SK-N-SH (cell line): Measurements from ENCODE around the gene ITGA5.

ENCODE experiments used
- CHD2 ChIP-seq: fragments of 150-350 bp; IDR thresholded peaks from 2 replicates; pipeline ENCODE4 v1.6.1; 2018; ENCODE audit warnings: low read length; ENCODE audit not compliant: partially characterized antibody
- EP300 ChIP-seq, 2 experiments: IDR thresholded peaks; 2 replicates each; pipeline versions ENCODE4 v1.4.0 to v1.6.1; 2012; ENCODE audit warnings: borderline replicate concordance in 1 of 2, low read depth in 1 of 2, low read length in 1 of 2
- EZH2phosphoT487 ChIP-seq: fragments of 200-600 bp; sonication (generic); IDR thresholded peaks from 2 replicates; pipeline ENCODE4 v1.6.1; 2017; ENCODE audit warnings: low read depth, mixed run types, mild to moderate bottlenecking, antibody characterized with exemption, moderate library complexity, borderline replicate concordance
- FOXJ3 ChIP-seq: sonication (generic); formaldehyde crosslinking; IDR thresholded peaks from 2 replicates; pipeline ENCODE4 v1.5.1; 2020; ENCODE audit warnings: mild to moderate bottlenecking, missing genetic modification reagents
- GABPA ChIP-seq: IDR thresholded peaks from 2 replicates; pipeline ENCODE4 v1.4.0; 2012; ENCODE audit warnings: low read depth, mild to moderate bottlenecking
- JUND ChIP-seq: IDR thresholded peaks from 2 replicates; pipeline ENCODE4 v1.4.0; 2012
- POLR2AphosphoS5 ChIP-seq: IDR thresholded peaks from 2 replicates; pipeline ENCODE4 v1.6.1; 2012; ENCODE audit warnings: low read depth, low read length
- RFX5 ChIP-seq: IDR thresholded peaks from 2 replicates; pipeline ENCODE4 v1.6.1; 2012; ENCODE audit warnings: mild to moderate bottlenecking, improper control_type of control experiment, low read length
- TF ChIP-seq, protein P1 (sequence below): fragments of 200-600 bp; sonication (generic); IDR thresholded peaks from 2 replicates; pipeline ENCODE4 v1.6.1; 2017; ENCODE audit warnings: antibody characterized with exemption, mild to moderate bottlenecking, moderate library complexity
- TF ChIP-seq, protein P2 (sequence below): IDR thresholded peaks from 2 replicates; pipeline ENCODE4 v1.6.1; 2012; ENCODE audit warnings: mild to moderate bottlenecking, low read depth, low read length, moderate library complexity

DNA sequence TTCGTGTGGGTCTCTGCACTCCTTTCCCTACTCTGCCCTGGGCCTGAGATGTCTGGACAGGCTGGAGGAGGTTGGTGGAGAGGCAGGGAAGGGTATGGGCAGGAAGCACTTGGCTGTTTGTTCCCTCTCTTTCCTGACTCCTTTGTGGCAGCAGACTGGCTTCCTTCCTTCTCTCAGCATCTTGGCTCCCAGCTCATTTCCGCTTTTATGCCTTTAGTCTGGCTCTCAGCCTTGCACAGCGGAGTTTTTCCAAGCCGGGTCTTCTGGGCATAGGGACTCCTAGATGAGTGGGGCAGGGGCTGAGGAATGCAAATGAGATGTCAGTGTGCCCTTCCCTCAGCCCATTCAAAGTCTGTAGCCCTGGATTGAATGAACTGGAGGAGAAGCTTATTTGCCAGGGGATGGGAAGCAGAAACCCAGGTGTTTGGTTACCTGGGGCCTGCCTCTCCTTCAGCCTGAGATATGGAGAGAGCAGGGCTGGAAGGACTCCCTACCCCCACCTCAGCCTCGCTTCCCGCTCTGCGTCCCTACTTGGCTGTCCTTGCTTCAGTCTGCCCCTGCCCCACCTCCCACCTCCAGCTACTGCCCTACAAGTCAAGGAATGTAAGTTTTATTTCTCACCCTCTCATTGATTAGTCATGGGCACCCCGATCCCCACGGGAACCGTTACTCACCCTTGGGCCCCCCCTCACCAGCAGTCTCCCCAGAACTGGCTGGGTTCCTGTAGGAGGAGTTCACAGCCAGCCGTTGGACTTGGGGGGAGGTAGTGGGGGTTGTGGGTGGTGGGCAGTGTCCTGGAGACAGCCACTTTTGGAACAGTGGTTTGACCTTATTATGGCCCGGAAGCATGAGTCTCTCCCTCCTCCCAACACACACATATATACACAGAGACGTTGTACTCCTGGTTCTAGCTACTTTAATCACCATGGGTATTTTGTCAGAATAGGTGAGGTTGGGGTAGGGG is 9.3 kb upstream of the ITGA5 start:
- TF ChIP-seq EP300 (IDR thresholded peaks at IDR 0.05; ENCODE audit: borderline replicate concordance in 1 of 2, low read depth in 1 of 2, low read length in 1 of 2) (no peak), JUND (no peak), FOXJ3 (CRISPR knock-in tag) (no peak), GABPA (no peak), POLR2AphosphoS5 (no peak), EZH2phosphoT487 (no peak), RFX5 (no peak), CHD2 (no peak)
- TF ChIP-seq, protein P1, sequence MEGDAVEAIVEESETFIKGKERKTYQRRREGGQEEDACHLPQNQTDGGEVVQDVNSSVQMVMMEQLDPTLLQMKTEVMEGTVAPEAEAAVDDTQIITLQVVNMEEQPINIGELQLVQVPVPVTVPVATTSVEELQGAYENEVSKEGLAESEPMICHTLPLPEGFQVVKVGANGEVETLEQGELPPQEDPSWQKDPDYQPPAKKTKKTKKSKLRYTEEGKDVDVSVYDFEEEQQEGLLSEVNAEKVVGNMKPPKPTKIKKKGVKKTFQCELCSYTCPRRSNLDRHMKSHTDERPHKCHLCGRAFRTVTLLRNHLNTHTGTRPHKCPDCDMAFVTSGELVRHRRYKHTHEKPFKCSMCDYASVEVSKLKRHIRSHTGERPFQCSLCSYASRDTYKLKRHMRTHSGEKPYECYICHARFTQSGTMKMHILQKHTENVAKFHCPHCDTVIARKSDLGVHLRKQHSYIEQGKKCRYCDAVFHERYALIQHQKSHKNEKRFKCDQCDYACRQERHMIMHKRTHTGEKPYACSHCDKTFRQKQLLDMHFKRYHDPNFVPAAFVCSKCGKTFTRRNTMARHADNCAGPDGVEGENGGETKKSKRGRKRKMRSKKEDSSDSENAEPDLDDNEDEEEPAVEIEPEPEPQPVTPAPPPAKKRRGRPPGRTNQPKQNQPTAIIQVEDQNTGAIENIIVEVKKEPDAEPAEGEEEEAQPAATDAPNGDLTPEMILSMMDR, result no peak
- TF ChIP-seq, protein P2, sequence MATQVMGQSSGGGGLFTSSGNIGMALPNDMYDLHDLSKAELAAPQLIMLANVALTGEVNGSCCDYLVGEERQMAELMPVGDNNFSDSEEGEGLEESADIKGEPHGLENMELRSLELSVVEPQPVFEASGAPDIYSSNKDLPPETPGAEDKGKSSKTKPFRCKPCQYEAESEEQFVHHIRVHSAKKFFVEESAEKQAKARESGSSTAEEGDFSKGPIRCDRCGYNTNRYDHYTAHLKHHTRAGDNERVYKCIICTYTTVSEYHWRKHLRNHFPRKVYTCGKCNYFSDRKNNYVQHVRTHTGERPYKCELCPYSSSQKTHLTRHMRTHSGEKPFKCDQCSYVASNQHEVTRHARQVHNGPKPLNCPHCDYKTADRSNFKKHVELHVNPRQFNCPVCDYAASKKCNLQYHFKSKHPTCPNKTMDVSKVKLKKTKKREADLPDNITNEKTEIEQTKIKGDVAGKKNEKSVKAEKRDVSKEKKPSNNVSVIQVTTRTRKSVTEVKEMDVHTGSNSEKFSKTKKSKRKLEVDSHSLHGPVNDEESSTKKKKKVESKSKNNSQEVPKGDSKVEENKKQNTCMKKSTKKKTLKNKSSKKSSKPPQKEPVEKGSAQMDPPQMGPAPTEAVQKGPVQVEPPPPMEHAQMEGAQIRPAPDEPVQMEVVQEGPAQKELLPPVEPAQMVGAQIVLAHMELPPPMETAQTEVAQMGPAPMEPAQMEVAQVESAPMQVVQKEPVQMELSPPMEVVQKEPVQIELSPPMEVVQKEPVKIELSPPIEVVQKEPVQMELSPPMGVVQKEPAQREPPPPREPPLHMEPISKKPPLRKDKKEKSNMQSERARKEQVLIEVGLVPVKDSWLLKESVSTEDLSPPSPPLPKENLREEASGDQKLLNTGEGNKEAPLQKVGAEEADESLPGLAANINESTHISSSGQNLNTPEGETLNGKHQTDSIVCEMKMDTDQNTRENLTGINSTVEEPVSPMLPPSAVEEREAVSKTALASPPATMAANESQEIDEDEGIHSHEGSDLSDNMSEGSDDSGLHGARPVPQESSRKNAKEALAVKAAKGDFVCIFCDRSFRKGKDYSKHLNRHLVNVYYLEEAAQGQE, result no peak
